OCI-LY7 (cell line): Measurements from ENCODE around the gene PLXNA4.

Source experiments
- EZH2phosphoT487 ChIP-seq: fragments of 200-600 bp; sonication (generic); IDR thresholded peaks from 2 replicates; pipeline ENCODE4 v1.6.1; 2018; ENCODE audit warnings: low read depth, borderline replicate concordance, mild to moderate bottlenecking, mixed run types, antibody characterized with exemption, low read length, moderate library complexity, mixed read lengths
- TF ChIP-seq, protein P1 (sequence below): fragments of 200-600 bp; sonication (generic); conservative IDR thresholded peaks from 2 replicates; pipeline ENCODE4 v1.5.1; 2014; ENCODE audit warnings: mild to moderate bottlenecking, antibody characterized with exemption, low read length, moderate library complexity, mixed read lengths

DNA sequence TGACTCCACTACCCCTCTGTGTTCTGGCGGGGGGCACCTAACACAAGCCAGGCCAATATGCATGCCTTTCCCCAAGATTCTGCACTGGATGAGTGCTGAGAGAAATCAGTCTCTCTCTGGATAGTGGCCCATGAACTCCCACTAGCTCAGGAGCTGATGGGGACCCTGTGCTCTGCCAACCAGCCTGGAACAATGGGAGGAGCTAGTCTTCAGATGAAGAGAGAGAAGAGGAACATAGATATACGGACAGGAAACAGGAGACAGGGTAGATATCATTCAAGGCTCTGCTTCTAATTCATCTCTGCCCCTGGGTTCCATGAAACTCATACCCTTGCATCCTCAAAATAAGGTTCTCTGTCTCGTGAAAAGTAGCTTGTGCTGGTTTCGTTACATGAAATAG lies 27.9 kb upstream of the PLXNA4 start:
- TF ChIP-seq, protein P1, sequence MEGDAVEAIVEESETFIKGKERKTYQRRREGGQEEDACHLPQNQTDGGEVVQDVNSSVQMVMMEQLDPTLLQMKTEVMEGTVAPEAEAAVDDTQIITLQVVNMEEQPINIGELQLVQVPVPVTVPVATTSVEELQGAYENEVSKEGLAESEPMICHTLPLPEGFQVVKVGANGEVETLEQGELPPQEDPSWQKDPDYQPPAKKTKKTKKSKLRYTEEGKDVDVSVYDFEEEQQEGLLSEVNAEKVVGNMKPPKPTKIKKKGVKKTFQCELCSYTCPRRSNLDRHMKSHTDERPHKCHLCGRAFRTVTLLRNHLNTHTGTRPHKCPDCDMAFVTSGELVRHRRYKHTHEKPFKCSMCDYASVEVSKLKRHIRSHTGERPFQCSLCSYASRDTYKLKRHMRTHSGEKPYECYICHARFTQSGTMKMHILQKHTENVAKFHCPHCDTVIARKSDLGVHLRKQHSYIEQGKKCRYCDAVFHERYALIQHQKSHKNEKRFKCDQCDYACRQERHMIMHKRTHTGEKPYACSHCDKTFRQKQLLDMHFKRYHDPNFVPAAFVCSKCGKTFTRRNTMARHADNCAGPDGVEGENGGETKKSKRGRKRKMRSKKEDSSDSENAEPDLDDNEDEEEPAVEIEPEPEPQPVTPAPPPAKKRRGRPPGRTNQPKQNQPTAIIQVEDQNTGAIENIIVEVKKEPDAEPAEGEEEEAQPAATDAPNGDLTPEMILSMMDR, result no peak
- TF ChIP-seq EZH2phosphoT487, result no peak
